HG03442 (cell line): ENCODE results near the gene RNU1-4.
"Not testable (repeated sequence)": the region's sequence is repeated elsewhere in the genome, so short reads cannot be mapped to it uniquely, and the experiment has no call there.

Experiments used
- ATAC-seq: cut with Tn5 transposase; IDR thresholded peaks from one replicate; pipeline ENCODE4 v1.9.1; 2021; ENCODE audit warnings: mild to moderate bottlenecking, moderate library complexity; ENCODE audit not compliant: unreplicated experiment

RNU1-4 gene

GRCh38 chr1:16764820-16765655, 24.7 kb downstream of the RNU1-4 start:
- not testable (repeated sequence) for ATAC-seq

- not testable (repeated sequence) for ATAC-seq
These were observed 25.7 kb downstream of the RNU1-4 start for GRCh38 chr1:16765731-16766605.

- ATAC-seq, result not testable (repeated sequence)
These were observed 26.5 kb downstream of the RNU1-4 start for GRCh38 chr1:16766689-16767256.

GRCh38 chr1:16770139-16770759, 29.9 kb downstream of the RNU1-4 start:
- ATAC-seq, result not testable (repeated sequence)

- not testable (repeated sequence) for ATAC-seq
These were observed 30.7 kb downstream of the RNU1-4 start for GRCh38 chr1:16770896-16771446.

- ATAC-seq, result peak; percentile 47
These were observed 32.2 kb downstream of the RNU1-4 start for GRCh38 chr1:16772275-16773204.

GRCh38 chr1:16773205-16773596, 32.9 kb downstream of the RNU1-4 start:
- ATAC-seq, result not testable (repeated sequence)

- ATAC-seq, result not testable (repeated sequence)
These were observed 33.4 kb downstream of the RNU1-4 start for GRCh38 chr1:16773723-16774122.

- ATAC-seq, result not testable (repeated sequence)
These were observed 34.5 kb downstream of the RNU1-4 start for GRCh38 chr1:16774773-16775172.

GRCh38 chr1:16775290-16775689, 35.0 kb downstream of the RNU1-4 start:
- not testable (repeated sequence) for ATAC-seq

GRCh38 chr1:16776248-16776647, 35.9 kb downstream of the RNU1-4 start:
- not testable (repeated sequence) for ATAC-seq

GRCh38 chr1:16776835-16777234, 36.5 kb downstream of the RNU1-4 start:
- not testable (repeated sequence) for ATAC-seq

GRCh38 chr1:16777821-16778220, 37.5 kb downstream of the RNU1-4 start:
- not testable (repeated sequence) for ATAC-seq

- not testable (repeated sequence) for ATAC-seq
These were observed 39.2 kb downstream of the RNU1-4 start for GRCh38 chr1:16779525-16779924.

- not testable (repeated sequence) for ATAC-seq
These were observed 40.7 kb downstream of the RNU1-4 start for GRCh38 chr1:16781033-16781432.

GRCh38 chr1:16781625-16782024, 41.3 kb downstream of the RNU1-4 start:
- ATAC-seq, result not testable (repeated sequence)

GRCh38 chr1:16784955-16785354, 44.6 kb downstream of the RNU1-4 start:
- ATAC-seq, result not testable (repeated sequence)

GRCh38 chr1:16786362-16786761, 46.0 kb downstream of the RNU1-4 start:
- not testable (repeated sequence) for ATAC-seq

- not testable (repeated sequence) for ATAC-seq
These were observed 46.9 kb downstream of the RNU1-4 start for GRCh38 chr1:16787175-16787574.
